Esophagus muscularis mucosa (tissue), 4 donors: ENCODE data around the gene TMUB1. TPM values are rescaled to one million over a fixed set of nuclear protein-coding genes. Genes with fewer than 3 reads are reported as not detected.

Experiments
- DNase-seq: peaks from one replicate; pipeline ENCODE4 v3.0.0-alpha.2; 2017; ENCODE audit errors: extremely low spot score
- H3K27ac ChIP-seq, 4 donors: fragments of 200-600 bp; sonication (generic); replicated peaks in 1 of 4; 1 replicate in 3 of 4; 2 replicates in 1 of 4; pipeline ENCODE4 v1.5.1; 2016 to 2019; ENCODE audit warnings: mild to moderate bottlenecking in 1 of 4
- H3K27me3 ChIP-seq, 4 donors: fragments of 200-600 bp; sonication (generic); one replicate each; pipeline versions ENCODE4 v1.5.1 to v1.6.0; 2016 to 2019
- H3K36me3 ChIP-seq, 4 donors: fragments of 200-600 bp; sonication (generic); one replicate each; pipeline ENCODE4 v1.5.1; 2016 to 2019
- H3K4me1 ChIP-seq, 4 donors: fragments of 200-600 bp; sonication (generic); one replicate each; pipeline ENCODE4 v1.5.1; 2016 to 2019
- H3K4me3 ChIP-seq, 4 donors: fragments of 200-600 bp; sonication (generic); 1 replicate in 2 of 4; 2 replicates in 2 of 4; pipeline ENCODE4 v1.5.1; 2016 to 2019; ENCODE audit warnings: mild to moderate bottlenecking in 4 of 4, moderate library complexity in 1 of 4
- H3K9me3 ChIP-seq, 4 donors: fragments of 200-600 bp; sonication (generic); 1 replicate in 3 of 4; 2 replicates in 1 of 4; pipeline ENCODE4 v1.5.1; 2016 to 2019
- EP300 ChIP-seq: sonication (generic); formaldehyde crosslinking; IDR thresholded peaks from one replicate; pipeline ENCODE4 v1.6.1; 2017; ENCODE audit warnings: antibody characterized with exemption
- POLR2A ChIP-seq: fragments of 450-650 bp; IDR thresholded peaks from one replicate; pipeline ENCODE4 v1.6.1; 2017; ENCODE audit warnings: antibody characterized with exemption, moderate library complexity, mild to moderate bottlenecking, low read depth
- POLR2AphosphoS5 ChIP-seq, 2 donors: sonication (generic); formaldehyde crosslinking; IDR thresholded peaks; one replicate each; pipeline ENCODE4 v1.6.1; 2017; ENCODE audit warnings: antibody characterized with exemption in 2 of 2
- WGBS: methylation state at CpG from one replicate; pipeline ENCODE4 v1.1.5; 2018; 5-methylcytosine and 5-hydroxymethylcytosine counted together
- intact Hi-C: fragments of 100-400 bp; cut with DNase I; formaldehyde crosslinking; loops from one replicate; pipeline ENCODE4 v1.15.1; 2023
- total RNA-seq, 4 donors: library from RNA; depleted of rRNA; stranded (reverse); fragments of >200 nt; gene quantifications; one replicate each; pipeline versions ENCODE4 v1.1.0 to v1.2.1, GENCODE V29; 2016
- TF ChIP-seq, protein P1 (sequence below), 3 experiments: fragments of 200-600 bp in 2 of 3; fragments of 450-650 bp in 1 of 3; sonication (generic) in 2 of 3; IDR thresholded peaks; one replicate each; pipeline ENCODE4 v1.5.1; 2017 to 2019; ENCODE audit warnings: antibody characterized with exemption in 3 of 3, mild to moderate bottlenecking in 2 of 3, moderate library complexity in 1 of 3

Gene TMUB1
- total RNA-seq = 10 to 100 TPM; 39.0 to 66.6 (median 51.4) TPM

- intact Hi-C loops = no loop called here
- TF ChIP-seq, protein P1, sequence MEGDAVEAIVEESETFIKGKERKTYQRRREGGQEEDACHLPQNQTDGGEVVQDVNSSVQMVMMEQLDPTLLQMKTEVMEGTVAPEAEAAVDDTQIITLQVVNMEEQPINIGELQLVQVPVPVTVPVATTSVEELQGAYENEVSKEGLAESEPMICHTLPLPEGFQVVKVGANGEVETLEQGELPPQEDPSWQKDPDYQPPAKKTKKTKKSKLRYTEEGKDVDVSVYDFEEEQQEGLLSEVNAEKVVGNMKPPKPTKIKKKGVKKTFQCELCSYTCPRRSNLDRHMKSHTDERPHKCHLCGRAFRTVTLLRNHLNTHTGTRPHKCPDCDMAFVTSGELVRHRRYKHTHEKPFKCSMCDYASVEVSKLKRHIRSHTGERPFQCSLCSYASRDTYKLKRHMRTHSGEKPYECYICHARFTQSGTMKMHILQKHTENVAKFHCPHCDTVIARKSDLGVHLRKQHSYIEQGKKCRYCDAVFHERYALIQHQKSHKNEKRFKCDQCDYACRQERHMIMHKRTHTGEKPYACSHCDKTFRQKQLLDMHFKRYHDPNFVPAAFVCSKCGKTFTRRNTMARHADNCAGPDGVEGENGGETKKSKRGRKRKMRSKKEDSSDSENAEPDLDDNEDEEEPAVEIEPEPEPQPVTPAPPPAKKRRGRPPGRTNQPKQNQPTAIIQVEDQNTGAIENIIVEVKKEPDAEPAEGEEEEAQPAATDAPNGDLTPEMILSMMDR (IDR thresholded peaks at IDR 0.05) = peak in 1 of 3 experiments; percentile 7
- peak; percentile 66 to 77 for TF ChIP-seq POLR2AphosphoS5 (IDR thresholded peaks at IDR 0.05)
- no peak for TF ChIP-seq EP300
- TF ChIP-seq POLR2A = peak; percentile 40
- no peaks in the 10 kb centered on the region for H3K9me3 ChIP-seq
- H3K27me3 ChIP-seq = no peaks in the 10 kb centered on the region
- H3K4me3 ChIP-seq = peak within 1 kb of the TSS; percentile 66 to 89 (median 82)
- WGBS = 2% methylated on average over 13 of the region's 69 CpGs
- H3K36me3 ChIP-seq = peaks cover 0 to 2% (median 0%) of the 10 kb centered on the region in 4 donors
- peaks cover 57 to 69% (median 64%) of the 10 kb centered on the region in 4 donors for H3K4me1 ChIP-seq
- peak within 1 kb of the TSS; percentile 89 to 99 (median 94) for H3K27ac ChIP-seq
- DNase-seq = no peak
Observed at GRCh38 chr7:151083071-151083823, at the start of gene TMUB1. TMUB1 (minus strand) TSS chr7:151083493; CDS start chr7:151082563, 930 bp downstream.

DNA sequence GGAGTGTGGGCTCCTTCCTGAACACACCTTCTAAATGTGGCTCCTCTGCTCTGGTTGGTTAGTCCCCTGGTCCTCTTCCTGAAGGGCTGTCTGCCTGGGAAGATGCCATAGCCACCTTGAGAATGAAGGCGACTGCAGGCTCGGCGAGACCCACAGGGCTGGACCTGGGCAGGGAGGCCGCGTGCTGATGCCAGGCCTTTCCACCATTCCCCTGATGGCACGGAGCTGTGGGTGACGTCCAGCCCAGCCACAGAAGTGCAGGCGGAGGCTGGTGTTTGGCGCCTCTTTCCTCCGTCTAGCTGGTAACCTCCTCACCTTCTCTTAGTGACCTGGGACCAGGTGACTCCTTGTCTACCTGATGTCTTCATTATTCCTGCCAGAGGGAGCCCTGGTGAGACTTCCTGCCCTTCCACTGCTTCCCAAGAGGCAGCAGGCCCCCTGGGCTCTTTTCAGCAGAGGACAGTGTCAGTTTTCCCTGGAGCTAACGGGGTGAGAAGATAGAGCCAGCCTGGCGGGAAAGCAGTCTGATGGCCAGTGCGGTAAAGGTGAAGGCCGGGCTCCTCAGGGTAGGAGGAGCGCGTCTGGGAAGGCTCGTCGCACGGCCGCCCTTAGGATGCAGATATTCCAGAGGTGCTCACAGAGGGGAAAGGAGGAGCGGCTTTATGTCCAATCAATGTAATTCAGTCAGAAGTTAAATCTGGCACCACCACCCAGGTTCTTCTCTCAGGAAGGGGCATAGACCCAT lies 49.3 kb upstream of the TMUB1 start:
- DNase-seq = no peak
- peaks cover 53 to 100% (median 99%) of the 10 kb centered on the region in 4 donors for H3K36me3 ChIP-seq
- H3K9me3 ChIP-seq = no peaks in the 10 kb centered on the region
- H3K27me3 ChIP-seq = no peaks in the 10 kb centered on the region
- no peak overlapping the region for H3K27ac ChIP-seq
- H3K4me1 ChIP-seq = peaks cover 0 to 7% (median 3%) of the 10 kb centered on the region in 4 donors
- intact Hi-C loops = no loop called here
- no peak overlapping the region for H3K4me3 ChIP-seq
- WGBS = 96% methylated on average over 19 of the region's 21 CpGs
- TF ChIP-seq EP300 (no peak), POLR2A (no peak), POLR2AphosphoS5 (IDR thresholded peaks at IDR 0.05) (no peak)
- TF ChIP-seq, protein P1 (IDR thresholded peaks at IDR 0.05) = no peak

- H3K4me1 ChIP-seq = peaks cover 0 to 8% (median 1%) of the 10 kb centered on the region in 4 donors
- no peak overlapping the region for H3K4me3 ChIP-seq
- TF ChIP-seq EP300 (no peak), POLR2A (no peak), POLR2AphosphoS5 (IDR thresholded peaks at IDR 0.05) (no peak)
- TF ChIP-seq, protein P1 (IDR thresholded peaks at IDR 0.05) = no peak
- DNase-seq = no peak
- WGBS = 72% methylated on average over 14 of the region's 19 CpGs
- no peaks in the 10 kb centered on the region for H3K27me3 ChIP-seq
- no peak overlapping the region for H3K27ac ChIP-seq
- intact Hi-C loops = no loop called here
- H3K36me3 ChIP-seq = peaks cover 53 to 100% (median 91%) of the 10 kb centered on the region in 4 donors
- H3K9me3 ChIP-seq = no peaks in the 10 kb centered on the region
Observed at GRCh38 chr7:151131592-151132293, 48.5 kb upstream of the TMUB1 start.

DNA sequence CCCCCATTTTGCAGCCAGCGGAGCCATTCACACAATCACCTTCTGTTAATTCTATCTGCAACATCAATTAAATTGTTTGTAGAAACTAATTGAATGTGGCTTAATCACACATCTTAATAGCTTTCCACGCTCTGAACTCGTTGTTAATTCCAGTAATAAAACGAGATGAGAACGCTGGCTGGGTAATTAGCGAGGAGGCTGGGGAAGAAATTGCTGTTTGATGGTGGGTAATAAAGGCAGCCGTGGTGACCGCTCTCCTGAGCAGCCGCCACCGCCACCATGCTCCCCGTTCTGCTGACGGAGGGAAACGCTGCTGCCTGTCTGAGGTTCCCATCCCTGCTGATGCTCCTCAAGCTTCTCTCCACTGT lies 47.9 kb upstream of the TMUB1 start:
- TF ChIP-seq, protein P1 (IDR thresholded peaks at IDR 0.05) = no peak
- TF ChIP-seq POLR2A (no peak), POLR2AphosphoS5 (IDR thresholded peaks at IDR 0.05) (no peak), EP300 (no peak)
- 91% methylated on average over 13 of the region's 13 CpGs for WGBS
- Histone ChIP-seq H3K4me1 (peaks cover under 1 to 13% (median 5%) of the 10 kb centered on the region in 4 donors), H3K4me3 (no peak overlapping the region), H3K36me3 (peaks cover 53 to 95% (median 86%) of the 10 kb centered on the region in 4 donors), H3K27ac (no peak overlapping the region), H3K27me3 (no peaks in the 10 kb centered on the region), H3K9me3 (no peaks in the 10 kb centered on the region)
- DNase-seq = no peak
- intact Hi-C loops = no loop called here
